Gastrocnemius medialis (tissue), 4 donors: Measurements from ENCODE around the gene SAYSD1. TPM values are rescaled to one million over a fixed set of nuclear protein-coding genes. Genes with fewer than 3 reads are reported as not detected.
"Not testable (repeated sequence)": the region's sequence is repeated elsewhere in the genome, so short reads cannot be mapped to it uniquely, and the experiment has no call there.

Experiments
- ATAC-seq, 2 donors: fragments of 150-250 bp; one replicate each; pipeline ENCODE4 v1.9.1; 2016
- DNase-seq, 2 donors: peaks; one replicate each; pipeline ENCODE4 v3.0.0-alpha.2; 2019
- H3K27ac ChIP-seq, 4 donors: fragments of 200-600 bp; sonication (generic); 1 replicate in 1 of 4; 2 replicates in 3 of 4; pipeline ENCODE4 v1.5.1; 2016 to 2018; ENCODE audit warnings: mild to moderate bottlenecking in 2 of 4, moderate library complexity in 1 of 4
- H3K27me3 ChIP-seq, 3 donors: fragments of 200-600 bp; sonication (generic) in 2 of 3; 1 replicate in 1 of 3; 2 replicates in 2 of 3; pipeline versions ENCODE4 v1.5.1 to v1.6.0; 2016 to 2019; ENCODE audit warnings: mild to moderate bottlenecking in 1 of 3, moderate library complexity in 1 of 3
- H3K36me3 ChIP-seq, 2 donors: fragments of 200-600 bp; sonication (generic) in 1 of 2; one replicate each; pipeline ENCODE4 v1.5.1; 2017 to 2018
- H3K4me1 ChIP-seq, 2 donors: fragments of 200-600 bp; sonication (generic) in 1 of 2; one replicate each; pipeline ENCODE4 v1.5.1; 2016 to 2017; ENCODE audit warnings: mild to moderate bottlenecking in 2 of 2
- H3K4me3 ChIP-seq, 4 donors: fragments of 200-600 bp; sonication (generic) in 3 of 4; 1 replicate in 1 of 4; 2 replicates in 3 of 4; pipeline ENCODE4 v1.5.1; 2016 to 2019; ENCODE audit warnings: mild to moderate bottlenecking in 2 of 4
- H3K9me3 ChIP-seq, 3 donors: fragments of 200-600 bp; sonication (generic) in 2 of 3; 1 replicate in 1 of 3; 2 replicates in 2 of 3; pipeline ENCODE4 v1.5.1; 2016 to 2019
- CTCF ChIP-seq, 5 experiments: fragments of 450-650 bp in 3 of 5; fragments of 200-600 bp in 2 of 5; sonication (generic) in 2 of 5; IDR thresholded peaks in 4 of 5; conservative IDR thresholded peaks in 1 of 5; 1 replicate in 4 of 5; 2 replicates in 1 of 5; pipeline ENCODE4 v1.5.1; 2016 to 2019; ENCODE audit warnings: antibody characterized with exemption in 5 of 5, mild to moderate bottlenecking in 3 of 5, moderate library complexity in 3 of 5
- POLR2A ChIP-seq, 2 donors: fragments of 450-650 bp; IDR thresholded peaks; one replicate each; pipeline ENCODE4 v1.6.1; 2017; ENCODE audit warnings: antibody characterized with exemption in 2 of 2, mild to moderate bottlenecking in 2 of 2, moderate library complexity in 2 of 2
- in situ Hi-C, 4 donors: fragments of 200-750 bp; cut with MboI; loops; one replicate each; pipeline versions ENCODE4 v1.15.0 to v1.8.0; 2017; ENCODE audit warnings: low sequenced_read_pairs in 4 of 4
- intact Hi-C: fragments of 100-400 bp; cut with DNase I; formaldehyde crosslinking; loops from one replicate; pipeline ENCODE4 v1.15.1; 2023; ENCODE audit warnings: low total_unique reads
- total RNA-seq, 4 donors: library from RNA; depleted of rRNA; stranded (reverse); fragments of >200 nt; gene quantifications; one replicate each; pipeline versions ENCODE4 v1.1.0 to v1.2.3, GENCODE V29; 2016

Gene SAYSD1
- total RNA-seq, 4 donors from 2014 or later, result 6.4 to 12.9 (median 10.4) TPM

GRCh38 chr6:39143238-39143930, 28.4 kb upstream of the SAYSD1 start:
- intact Hi-C loops (no loop called here), in situ Hi-C loops (no loop called here)
- H3K27ac ChIP-seq, result no peak overlapping the region
- TF ChIP-seq CTCF (IDR thresholded peaks at IDR 0.05 in 4 of 5, conservative IDR thresholded peaks at IDR 0.05 in 1 of 5), result no peak
- TF ChIP-seq POLR2A (IDR thresholded peaks at IDR 0.05), result no peak
- no peak for DNase-seq
- H3K9me3 ChIP-seq, result no peaks in the 10 kb centered on the region
- no peaks in the 10 kb centered on the region for H3K4me1 ChIP-seq
- no peaks in the 10 kb centered on the region for H3K36me3 ChIP-seq
- H3K27me3 ChIP-seq, result peaks cover 0 to 4% (median 0%) of the 10 kb centered on the region in 3 donors
- no peak for ATAC-seq
- no peak overlapping the region for H3K4me3 ChIP-seq

DNA sequence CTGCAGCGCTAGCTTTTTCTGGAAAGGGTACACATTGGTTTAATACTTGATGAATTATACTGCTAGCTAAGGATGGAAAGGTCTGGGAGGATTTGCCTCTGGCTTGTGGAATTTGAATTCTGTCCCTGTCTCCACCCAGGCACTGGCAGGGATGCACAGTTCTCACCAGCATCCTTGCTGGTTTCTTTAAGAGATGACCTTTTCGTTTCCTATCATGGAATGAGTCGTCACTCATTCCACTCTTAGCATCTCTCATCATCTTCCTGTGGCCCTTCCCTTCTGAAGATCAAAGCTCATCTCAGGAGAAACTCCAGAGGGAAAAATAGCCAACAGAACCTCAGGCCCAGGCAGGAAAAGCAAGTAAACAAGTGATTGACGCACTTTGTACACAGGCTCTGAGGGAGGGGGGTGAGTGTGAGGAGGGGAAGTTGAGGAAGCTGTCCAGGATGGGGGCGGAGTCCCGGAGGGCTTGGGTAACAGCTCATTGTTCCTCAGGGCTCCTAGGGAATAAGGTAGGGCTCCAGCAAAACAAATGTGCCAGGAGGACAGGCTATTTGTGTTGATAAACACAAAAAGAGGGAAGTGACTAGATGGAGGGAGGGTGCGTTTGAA, 25.7 kb upstream of the SAYSD1 start:
- in situ Hi-C loops, result no loop called here
- Histone ChIP-seq H3K4me1 (no peaks in the 10 kb centered on the region), H3K27ac (no peak overlapping the region), H3K27me3 (no peaks in the 10 kb centered on the region), H3K9me3 (no peaks in the 10 kb centered on the region), H3K4me3 (no peak overlapping the region), H3K36me3 (no peaks in the 10 kb centered on the region)
- DNase-seq, result no peak
- TF ChIP-seq CTCF (IDR thresholded peaks at IDR 0.05 in 4 of 5, conservative IDR thresholded peaks at IDR 0.05 in 1 of 5) (no peak), POLR2A (IDR thresholded peaks at IDR 0.05) (no peak)
- peak in 1 of 2 donors; percentile 26 for ATAC-seq
- intact Hi-C loops, result no loop called here

GRCh38 chr6:39137245-39137644, 22.3 kb upstream of the SAYSD1 start:
- Histone ChIP-seq H3K27me3 (no peaks in the 10 kb centered on the region), H3K9me3 (no peaks in the 10 kb centered on the region), H3K27ac (no peak overlapping the region), H3K4me3 (no peak overlapping the region), H3K4me1 (no peaks in the 10 kb centered on the region), H3K36me3 (no peaks in the 10 kb centered on the region)
- intact Hi-C loops (no loop called here), in situ Hi-C loops (no loop called here)
- no peak for ATAC-seq
- TF ChIP-seq POLR2A (IDR thresholded peaks at IDR 0.05), result no peak
- no peak for TF ChIP-seq CTCF (IDR thresholded peaks at IDR 0.05 in 4 of 5, conservative IDR thresholded peaks at IDR 0.05 in 1 of 5)
- DNase-seq, result no peak

GRCh38 chr6:39136207-39136606, 21.2 kb upstream of the SAYSD1 start:
- H3K9me3 ChIP-seq, DNase-seq, H3K27ac ChIP-seq, H3K36me3 ChIP-seq, H3K4me3 ChIP-seq, ATAC-seq, intact Hi-C loops, in situ Hi-C loops, H3K4me1 ChIP-seq, H3K27me3 ChIP-seq: not testable (repeated sequence)

GRCh38 chr6:39134761-39135160, 19.8 kb upstream of the SAYSD1 start:
- H3K4me1 ChIP-seq, result not testable (repeated sequence)

More at GRCh38 chr6:39134761-39135160, 19.8 kb upstream of the SAYSD1 start:
- H3K27me3 ChIP-seq, H3K27ac ChIP-seq, DNase-seq, ATAC-seq, in situ Hi-C loops, intact Hi-C loops, H3K9me3 ChIP-seq, H3K36me3 ChIP-seq, H3K4me3 ChIP-seq: not testable (repeated sequence)
